HG02798 (cell line): ENCODE results near the gene MTRF1L.
A peak's percentile ranks its signal among the peaks of the same experiment; 100 is the strongest.
"Not testable (repeated sequence)": the region's sequence is repeated elsewhere in the genome, so short reads cannot be mapped to it uniquely, and the experiment has no call there.

Experiments
- ATAC-seq: cut with Tn5 transposase; IDR thresholded peaks from one replicate; pipeline ENCODE4 v1.9.1; 2021; ENCODE audit warnings: mild to moderate bottlenecking; ENCODE audit not compliant: unreplicated experiment, poor library complexity

Gene MTRF1L

DNA sequence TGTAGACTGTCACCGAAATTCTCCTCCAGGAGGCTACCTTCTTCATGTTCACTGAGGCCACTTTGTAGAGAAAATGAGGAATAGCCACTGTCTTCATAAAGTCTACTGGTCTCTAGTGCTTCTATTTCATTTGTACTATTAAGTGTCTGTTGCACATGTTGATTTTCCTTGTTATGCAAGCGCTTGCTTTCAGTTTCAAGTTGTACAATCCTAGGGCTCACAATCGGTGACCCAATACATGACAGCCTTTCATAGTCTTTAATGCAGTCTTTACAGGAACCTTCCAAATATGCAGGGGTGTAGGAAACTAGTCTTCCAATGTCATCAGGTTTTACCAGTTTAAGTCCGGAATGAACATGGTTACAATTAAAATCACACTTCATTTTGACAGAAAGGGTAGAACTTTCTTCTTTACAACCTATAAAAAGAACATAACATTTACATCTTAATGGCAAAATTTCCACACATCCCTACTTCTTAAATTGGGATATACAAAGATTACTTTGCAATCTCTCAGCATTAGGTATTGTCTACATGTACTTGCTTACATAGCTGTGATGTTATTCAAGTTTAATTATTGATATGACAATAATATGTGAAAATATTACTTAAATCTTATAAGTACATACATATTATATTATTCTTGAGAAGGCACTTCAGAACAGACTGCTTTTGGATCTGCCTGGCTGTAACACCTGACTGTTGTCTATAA lies 27.1 kb downstream of the MTRF1L start:
- ATAC-seq: no peak

DNA sequence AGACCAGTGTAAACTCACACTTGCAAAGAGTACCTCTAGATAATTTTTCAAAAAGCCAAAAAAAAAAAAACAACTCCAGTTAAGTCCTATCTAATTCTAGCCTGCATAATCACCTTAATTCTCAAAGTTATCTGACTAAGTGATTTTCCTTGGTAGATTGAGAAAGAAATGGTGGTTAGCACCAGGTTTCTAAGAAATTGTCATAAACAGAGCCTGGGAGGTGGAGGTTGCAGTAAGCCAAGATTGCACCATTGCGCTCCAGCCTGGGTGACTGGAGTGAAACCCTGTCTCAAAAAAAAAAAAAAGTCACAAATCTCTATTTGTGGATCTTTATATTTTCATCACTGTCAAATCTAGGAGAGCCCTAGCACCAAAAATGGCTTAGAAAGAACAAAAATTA lies 28.6 kb downstream of the MTRF1L start:
- ATAC-seq: no peak

DNA sequence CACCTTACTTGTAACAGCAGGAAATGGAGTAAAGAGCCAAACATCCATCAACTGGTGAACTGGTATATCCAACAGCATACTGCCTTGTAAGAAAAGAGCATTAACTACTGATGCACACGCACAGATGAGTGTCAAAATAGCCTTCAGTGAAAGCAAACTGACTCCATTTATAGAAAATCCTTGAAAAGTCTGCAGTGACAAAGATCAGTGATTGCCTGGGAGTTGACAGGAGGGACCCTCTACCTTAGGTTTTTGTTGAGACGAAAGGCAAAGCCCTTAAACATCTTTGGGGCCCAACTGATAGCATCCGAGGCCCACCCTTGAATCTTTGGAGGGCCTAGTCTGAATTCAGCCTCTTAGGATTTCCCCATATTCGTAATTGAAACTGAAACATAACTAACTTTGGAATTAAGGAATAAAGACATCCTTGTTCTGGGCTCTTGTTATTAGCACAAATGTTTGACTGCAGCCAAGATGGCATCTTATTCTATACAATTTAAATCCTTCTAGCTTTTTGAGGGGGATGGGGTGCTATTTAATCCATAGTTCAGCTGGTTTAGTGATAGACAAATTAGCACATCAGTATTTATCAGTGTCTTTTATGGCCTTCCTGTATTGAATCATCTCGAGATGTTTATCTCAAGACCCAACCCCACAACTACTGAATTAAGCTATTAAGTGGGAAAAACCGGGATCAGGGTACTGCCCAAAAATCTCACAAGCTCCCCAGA lies 32.7 kb downstream of the MTRF1L start:
- no peak for ATAC-seq

DNA sequence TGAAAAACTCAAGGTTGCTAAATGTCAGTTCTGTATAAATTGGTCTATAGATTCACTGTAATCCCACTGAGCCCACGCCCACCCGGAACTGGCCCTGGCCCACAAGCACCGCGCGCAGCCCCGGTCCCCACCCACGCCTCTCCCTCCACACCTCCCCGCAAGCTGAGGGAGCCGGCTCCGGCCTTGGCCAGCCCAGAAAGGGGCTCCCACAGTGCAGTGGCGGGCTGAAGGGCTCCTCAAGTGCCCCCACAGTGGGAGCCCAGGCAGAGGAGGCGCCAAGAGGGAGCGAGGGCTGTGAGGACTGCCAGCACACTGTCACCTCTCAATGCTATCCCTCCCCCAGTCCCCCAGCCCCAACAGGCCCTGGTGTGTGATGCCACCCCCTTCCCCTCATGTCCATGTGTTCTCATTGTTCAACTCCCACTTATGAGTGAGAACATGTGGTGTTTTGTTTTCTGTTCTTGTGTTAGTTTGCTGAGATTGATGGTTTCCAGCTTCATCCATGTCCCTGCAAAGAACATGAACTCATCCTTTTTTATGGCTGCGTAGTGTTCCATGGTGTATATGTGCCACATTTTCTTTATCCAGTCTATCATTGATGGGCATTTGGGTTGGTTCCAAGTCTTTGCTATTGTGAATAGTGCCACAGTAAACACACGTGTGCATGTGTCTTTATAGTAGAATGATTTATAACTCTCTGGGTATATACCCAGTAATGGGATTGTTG lies 36.2 kb downstream of the MTRF1L start:
- not testable (repeated sequence) for ATAC-seq

DNA sequence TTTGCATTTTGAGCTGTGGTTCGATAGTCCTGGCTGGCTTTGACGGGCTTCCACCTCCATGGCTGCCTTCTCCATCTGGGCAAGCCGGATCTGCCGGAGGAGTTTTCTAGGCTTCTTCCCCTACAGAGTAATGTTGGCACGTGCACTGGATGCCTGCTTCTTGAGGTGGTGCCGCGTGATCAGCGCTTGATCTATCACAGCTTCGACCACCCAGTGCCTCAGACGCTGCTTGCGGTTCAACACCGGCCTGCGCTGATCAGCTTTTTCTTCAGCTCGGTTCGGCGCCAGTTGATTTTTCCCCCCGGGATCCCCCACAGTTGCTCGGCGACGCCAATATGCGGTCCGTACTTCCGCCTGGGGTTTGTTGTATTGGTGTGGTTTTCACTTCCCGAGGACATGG lies 43.2 kb downstream of the MTRF1L start:
- ATAC-seq: no peak

DNA sequence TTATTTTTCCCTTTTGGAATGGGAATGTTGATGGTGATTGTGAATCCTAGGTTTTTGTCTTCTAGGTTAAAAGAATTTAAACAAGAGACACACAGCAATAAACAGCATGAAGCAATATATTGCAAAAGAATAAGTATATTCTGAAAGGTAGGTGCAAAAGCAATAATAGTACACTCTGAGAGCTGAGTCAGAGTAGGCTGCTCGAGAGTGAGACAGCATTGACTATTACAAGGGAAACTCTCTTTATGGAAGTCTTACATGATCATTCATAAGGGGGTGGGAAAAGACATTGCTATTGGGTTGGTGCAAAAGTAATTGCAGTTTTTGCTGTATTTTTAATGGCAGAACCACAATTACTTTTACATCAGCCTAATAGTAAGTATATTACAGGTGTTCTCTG lies 44.7 kb downstream of the MTRF1L start:
- ATAC-seq: no peak

DNA sequence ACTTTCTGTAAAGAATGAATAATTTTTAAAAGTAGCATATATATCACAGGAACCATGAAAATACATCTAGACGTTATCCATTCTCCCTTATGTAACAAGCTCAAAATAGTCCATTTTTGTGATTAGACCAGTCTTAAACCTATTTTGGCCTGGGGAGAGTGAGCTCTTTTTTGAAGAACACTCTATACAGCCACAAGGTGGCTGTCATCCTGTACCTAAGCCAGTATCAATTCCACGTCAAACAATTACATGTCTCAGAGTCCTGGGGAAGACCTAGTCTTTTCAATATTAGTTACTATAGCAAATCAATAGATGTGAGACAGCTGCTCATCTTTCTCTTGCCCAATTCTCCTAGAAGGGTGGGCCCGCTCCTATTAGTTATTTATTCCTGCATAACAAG lies 48.1 kb downstream of the MTRF1L start:
- ATAC-seq: no peak

DNA sequence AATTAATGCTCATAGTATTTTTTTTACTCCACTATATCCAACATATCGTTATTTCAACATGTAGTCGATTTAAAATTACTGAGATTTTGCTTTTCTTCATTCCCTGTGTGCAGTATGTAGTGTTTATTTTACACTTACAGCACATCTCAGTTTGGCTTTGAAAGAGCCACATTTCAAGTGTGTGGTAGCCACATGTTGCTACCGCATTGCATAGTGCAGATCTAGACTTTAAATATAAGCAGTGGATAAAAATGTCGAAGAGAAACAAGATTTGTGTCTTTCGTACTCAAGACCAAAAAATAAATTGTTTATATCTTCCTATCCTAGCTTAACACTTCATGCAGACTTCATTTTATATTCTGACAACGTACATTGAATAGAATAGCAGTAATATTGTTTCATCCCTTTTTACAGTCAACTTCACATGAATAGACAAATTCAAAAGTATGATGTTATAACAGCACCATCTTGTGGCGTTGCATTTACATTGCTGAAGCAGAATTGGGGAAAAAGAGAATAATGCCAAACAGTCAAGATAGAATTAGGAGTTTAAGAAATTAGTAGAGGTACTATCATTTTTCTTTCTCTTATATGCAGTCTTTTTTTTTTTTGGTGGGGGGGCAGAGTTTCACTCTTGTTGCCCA lies 49.5 kb downstream of the MTRF1L start:
- no peak for ATAC-seq

DNA sequence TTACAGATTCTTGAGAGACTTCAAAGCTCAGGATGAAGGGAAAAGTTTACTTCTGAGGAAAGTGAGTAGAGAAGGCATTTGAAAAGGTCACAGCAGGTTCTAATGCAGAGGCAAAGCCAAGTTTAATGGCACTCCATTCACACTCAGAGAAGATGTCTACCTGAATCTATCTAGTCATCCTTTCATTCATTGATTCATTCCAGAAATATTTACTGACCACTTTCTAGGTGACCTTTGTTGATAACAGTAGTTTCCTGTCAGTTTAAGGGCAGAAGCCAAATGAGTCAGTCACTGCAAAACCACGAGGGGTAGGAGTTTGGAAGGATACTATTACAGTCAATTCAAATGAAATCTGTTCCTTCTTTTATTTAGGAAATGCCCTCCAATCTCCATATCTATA lies 50.5 kb downstream of the MTRF1L start:
- ATAC-seq: no peak

DNA sequence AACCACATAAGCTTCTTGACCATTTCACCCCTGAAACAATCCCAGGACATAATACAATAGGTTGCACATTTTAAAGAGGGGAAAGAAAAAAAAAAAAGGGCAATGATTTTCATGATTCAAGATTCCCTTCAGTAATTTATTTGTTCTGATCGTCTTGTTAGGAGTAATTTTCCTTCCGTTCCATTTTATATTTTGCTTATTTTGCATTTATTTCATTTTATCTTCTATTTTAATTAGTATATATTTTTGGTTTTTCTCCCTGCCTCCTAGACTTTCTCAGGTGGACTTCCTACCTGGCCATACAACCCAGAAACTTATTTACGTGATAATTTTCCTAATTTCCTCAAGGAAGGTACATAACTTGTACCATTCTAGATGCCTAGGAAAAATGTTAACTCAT lies 52.3 kb downstream of the MTRF1L start:
- no peak for ATAC-seq

DNA sequence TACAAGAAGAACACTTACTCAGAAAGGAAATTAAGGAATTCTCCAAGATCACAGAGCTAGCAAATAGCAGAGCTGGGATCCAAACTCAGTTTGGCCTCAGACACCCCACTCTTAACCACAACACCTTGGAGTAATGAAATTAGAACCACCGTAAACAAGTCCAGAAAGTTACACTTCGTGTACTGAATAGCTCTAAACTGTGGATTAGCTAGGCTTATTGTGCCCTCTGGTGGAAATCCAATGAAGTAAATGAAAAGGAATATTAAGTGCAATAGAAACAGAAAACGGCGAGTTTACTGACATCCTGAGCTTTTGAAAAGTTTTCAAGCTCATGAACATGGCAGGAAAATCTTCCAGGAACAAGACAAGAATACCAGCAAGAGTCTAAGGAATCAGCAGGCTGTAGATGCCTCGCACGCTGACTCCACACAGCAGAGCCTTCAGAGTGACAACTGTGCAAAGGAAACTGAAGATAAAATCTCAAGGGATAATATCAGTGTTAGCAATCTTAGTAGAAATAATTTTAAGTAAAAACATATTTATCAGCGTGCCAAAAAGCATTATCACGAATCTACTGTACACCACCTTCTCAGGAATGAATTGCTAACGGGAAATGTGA lies 54.2 kb downstream of the MTRF1L start:
- peak; percentile 88 for ATAC-seq

DNA sequence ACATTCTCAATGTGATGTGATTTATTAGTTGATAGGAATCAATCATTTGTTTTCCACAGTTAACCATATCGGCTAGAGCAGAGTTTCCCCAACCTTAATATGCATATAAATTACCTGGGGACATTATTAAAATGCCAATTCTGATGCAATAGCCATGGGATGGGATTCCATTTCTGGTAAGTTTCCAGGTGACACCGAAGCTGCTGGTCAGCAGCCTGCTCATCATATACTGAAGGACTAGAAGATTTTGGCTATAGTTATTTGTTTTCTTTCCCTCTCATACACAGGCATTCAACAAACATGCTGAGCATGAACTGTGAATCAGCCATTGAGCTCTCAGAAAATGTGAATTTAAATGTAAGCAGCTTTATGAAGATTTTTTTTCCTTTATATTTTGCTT lies 55.5 kb downstream of the MTRF1L start:
- ATAC-seq: no peak

DNA sequence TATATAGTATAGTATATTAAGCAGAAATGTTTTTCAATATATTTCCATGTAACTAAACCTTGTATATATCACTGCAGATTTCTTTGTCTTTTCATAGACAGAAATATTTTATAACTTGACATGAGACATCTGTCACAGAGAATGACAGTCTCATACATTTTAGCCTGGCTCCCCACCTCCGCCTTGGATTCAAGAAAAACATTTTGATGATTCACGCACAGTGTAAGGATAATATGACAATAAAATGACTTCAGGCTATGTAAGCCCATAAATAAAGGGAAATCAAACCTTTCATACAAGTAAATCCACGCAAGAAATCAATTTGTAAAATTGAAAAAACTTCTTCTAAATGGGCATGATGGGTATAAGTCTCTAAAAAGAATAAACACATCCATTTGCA lies 56.0 kb downstream of the MTRF1L start:
- ATAC-seq: no peak

DNA sequence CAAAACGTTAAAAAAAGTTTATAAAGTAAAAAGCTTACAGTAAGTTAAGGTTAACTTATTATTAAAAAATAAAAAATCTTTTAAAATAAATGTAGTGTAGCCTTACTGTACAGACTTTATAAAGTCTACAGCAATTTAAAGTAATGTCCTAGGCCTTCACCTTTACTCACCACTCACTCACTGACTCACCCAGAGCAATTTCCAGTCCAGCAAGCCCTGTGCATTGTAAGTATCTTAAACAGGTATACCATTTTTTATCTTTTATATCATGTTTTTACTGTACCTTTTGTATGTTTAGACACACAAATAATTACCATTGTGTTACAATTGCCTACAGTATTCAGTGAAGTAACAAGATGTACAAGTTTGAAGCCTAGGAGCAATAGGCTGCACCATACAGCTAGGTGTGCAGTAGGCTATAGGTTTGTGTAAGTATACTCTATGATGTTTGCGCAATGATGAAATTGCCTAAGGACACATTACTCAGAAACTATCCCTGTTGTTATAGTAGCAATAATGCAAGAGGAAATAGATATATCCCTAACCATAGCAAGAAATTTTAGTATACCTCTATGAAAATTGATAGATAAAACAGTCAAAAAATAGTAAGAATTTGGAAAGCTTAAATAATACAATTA lies 59.1 kb downstream of the MTRF1L start:
- no peak for ATAC-seq

DNA sequence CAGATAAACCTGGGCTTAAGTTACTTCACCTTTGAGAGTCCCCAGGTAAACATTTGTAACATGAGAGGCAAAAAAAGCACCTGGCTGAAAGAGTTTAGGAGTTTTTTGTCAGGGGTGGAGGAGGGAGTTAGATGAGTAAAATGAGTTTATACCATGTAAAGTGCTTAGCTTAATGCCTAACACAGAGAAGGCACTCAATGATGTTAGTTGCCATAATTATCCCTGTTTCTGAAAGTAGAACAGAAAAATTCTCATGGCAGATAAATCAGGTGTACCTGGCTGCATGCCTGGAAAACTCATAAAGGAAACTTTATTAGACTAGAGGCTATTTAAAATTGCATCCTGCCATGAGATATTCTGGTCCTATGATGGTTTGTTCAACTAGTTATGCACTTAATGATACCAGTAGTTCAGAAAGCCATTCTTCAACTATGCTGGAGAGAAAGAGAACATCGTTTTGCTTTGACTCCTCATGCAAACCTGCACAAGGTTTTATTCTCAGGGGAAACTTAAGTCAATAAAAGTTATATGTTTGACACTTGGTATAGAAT lies 60.1 kb downstream of the MTRF1L start:
- no peak for ATAC-seq

DNA sequence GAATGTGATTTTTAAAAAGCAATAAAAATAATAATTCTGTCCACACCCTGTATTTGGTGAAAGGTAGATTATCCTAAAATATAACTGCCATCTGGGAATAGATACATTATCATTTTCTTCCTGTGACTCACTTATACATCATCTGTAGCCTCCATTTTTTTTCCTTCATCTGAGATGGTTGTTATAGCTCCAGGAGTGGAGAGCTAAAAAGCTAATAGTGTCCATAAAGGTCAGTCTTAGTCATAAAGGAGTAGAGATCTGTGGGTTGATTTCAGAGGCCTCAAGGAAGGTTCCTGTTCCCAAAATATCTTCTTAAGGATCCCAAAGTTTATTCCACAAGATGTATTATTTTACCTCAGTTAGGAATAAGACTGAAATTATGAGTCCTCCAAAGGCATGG lies 60.8 kb downstream of the MTRF1L start:
- ATAC-seq: no peak
